Neural crest cell (in vitro differentiated cells): ENCODE results near the gene DBP. TPM values are rescaled to one million over a fixed set of nuclear protein-coding genes. Genes with fewer than 3 reads are reported as not detected.

Source experiments
- DNase-seq: peaks from one replicate; pipeline ENCODE4 v3.0.0; 2021; ENCODE audit warnings: low read depth, mixed read lengths, low spot score
- H3K27ac Mint-ChIP-seq: one replicate; pipeline ENCODE4 v1.8.0; 2021; ENCODE audit warnings: mild to moderate bottlenecking, mixed read lengths; ENCODE audit not compliant: unreplicated experiment
- H3K27me3 Mint-ChIP-seq: 2 replicates; pipeline ENCODE4 v1.8.0; 2021; ENCODE audit warnings: low read depth, mild to moderate bottlenecking, mixed read lengths
- H3K36me3 Mint-ChIP-seq: 2 replicates; pipeline ENCODE4 v1.8.0; 2021; ENCODE audit warnings: low read depth, mild to moderate bottlenecking, mixed read lengths
- H3K4me1 Mint-ChIP-seq: 2 replicates; pipeline ENCODE4 v1.8.0; 2021; ENCODE audit warnings: mixed read lengths
- H3K4me3 Mint-ChIP-seq: one replicate; pipeline ENCODE4 v1.8.0; 2021; ENCODE audit warnings: mild to moderate bottlenecking, mixed read lengths
- H3K9me3 Mint-ChIP-seq: 2 replicates; pipeline ENCODE4 v1.8.0; 2021; ENCODE audit warnings: mixed read lengths
- total RNA-seq: library from RNA; stranded (reverse); gene quantifications from 2 replicates; pipeline ENCODE4 v1.2.1, GENCODE V29; 2021
- TF ChIP-seq, protein P1 (sequence below): fragments of 200-600 bp; sonication (generic); conservative IDR thresholded peaks from 2 replicates; pipeline ENCODE4 v1.5.0; 2021; ENCODE audit warnings: antibody characterized with exemption, mild to moderate bottlenecking

Gene DBP
- total RNA-seq, 1 donor from 2014 or later: 5.2 TPM

DNA sequence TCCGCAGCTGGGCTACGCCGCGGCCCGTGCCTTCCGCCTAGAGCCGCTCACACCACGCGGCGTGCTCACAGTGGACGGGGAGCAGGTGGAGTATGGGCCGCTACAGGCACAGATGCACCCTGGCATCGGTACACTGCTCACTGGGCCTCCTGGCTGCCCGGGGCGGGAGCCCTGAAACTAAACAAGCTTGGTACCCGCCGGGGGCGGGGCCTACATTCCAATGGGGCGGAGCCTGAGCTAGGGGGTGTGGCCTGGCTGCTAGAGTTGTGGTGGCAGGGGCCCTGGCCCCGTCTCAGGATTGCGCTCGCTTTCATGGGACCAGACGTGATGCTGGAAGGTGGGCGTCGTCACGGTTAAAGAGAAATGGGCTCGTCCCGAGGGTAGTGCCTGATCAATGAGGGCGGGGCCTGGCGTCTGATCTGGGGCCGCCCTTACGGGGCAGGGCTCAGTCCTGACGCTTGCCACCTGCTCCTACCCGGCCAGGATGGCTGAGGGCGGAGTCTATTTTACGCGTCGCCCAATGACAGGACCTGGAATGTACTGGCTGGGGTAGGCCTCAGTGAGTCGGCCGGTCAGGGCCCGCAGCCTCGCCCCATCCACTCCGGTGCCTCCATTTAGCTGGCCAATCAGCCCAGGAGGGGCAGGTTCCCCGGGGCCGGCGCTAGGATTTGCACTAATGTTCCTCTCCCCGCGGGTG, 7.4 kb downstream of the DBP start:
- peaks cover 19% of the 10 kb centered on the region for H3K27me3 Mint-ChIP-seq
- no peaks in the 10 kb centered on the region for H3K36me3 Mint-ChIP-seq
- no peak for DNase-seq
- peak overlapping the region; percentile 86 for H3K4me3 Mint-ChIP-seq
- TF ChIP-seq, protein P1, sequence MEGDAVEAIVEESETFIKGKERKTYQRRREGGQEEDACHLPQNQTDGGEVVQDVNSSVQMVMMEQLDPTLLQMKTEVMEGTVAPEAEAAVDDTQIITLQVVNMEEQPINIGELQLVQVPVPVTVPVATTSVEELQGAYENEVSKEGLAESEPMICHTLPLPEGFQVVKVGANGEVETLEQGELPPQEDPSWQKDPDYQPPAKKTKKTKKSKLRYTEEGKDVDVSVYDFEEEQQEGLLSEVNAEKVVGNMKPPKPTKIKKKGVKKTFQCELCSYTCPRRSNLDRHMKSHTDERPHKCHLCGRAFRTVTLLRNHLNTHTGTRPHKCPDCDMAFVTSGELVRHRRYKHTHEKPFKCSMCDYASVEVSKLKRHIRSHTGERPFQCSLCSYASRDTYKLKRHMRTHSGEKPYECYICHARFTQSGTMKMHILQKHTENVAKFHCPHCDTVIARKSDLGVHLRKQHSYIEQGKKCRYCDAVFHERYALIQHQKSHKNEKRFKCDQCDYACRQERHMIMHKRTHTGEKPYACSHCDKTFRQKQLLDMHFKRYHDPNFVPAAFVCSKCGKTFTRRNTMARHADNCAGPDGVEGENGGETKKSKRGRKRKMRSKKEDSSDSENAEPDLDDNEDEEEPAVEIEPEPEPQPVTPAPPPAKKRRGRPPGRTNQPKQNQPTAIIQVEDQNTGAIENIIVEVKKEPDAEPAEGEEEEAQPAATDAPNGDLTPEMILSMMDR: no peak
- no peaks in the 10 kb centered on the region for H3K9me3 Mint-ChIP-seq
- peaks cover 44% of the 10 kb centered on the region for H3K4me1 Mint-ChIP-seq
- H3K27ac Mint-ChIP-seq: no peak overlapping the region

DNA sequence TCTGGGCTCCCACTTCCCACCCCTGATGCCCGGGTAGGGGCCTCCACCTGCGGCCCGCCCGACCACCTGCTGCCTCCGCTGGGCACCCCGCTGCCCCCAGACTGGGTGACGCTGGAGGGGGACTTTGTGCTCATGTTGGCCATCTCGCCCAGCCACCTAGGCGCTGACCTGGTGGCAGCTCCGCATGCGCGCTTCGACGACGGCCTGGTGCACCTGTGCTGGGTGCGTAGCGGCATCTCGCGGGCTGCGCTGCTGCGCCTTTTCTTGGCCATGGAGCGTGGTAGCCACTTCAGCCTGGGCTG, 7.9 kb downstream of the DBP start:
- H3K27me3 Mint-ChIP-seq: peaks cover 14% of the 10 kb centered on the region
- TF ChIP-seq, protein P1: no peak
- H3K9me3 Mint-ChIP-seq: no peaks in the 10 kb centered on the region
- no peak for DNase-seq
- H3K4me3 Mint-ChIP-seq: no peak overlapping the region
- H3K36me3 Mint-ChIP-seq: no peaks in the 10 kb centered on the region
- no peak overlapping the region for H3K27ac Mint-ChIP-seq
- peaks cover 42% of the 10 kb centered on the region for H3K4me1 Mint-ChIP-seq

DNA sequence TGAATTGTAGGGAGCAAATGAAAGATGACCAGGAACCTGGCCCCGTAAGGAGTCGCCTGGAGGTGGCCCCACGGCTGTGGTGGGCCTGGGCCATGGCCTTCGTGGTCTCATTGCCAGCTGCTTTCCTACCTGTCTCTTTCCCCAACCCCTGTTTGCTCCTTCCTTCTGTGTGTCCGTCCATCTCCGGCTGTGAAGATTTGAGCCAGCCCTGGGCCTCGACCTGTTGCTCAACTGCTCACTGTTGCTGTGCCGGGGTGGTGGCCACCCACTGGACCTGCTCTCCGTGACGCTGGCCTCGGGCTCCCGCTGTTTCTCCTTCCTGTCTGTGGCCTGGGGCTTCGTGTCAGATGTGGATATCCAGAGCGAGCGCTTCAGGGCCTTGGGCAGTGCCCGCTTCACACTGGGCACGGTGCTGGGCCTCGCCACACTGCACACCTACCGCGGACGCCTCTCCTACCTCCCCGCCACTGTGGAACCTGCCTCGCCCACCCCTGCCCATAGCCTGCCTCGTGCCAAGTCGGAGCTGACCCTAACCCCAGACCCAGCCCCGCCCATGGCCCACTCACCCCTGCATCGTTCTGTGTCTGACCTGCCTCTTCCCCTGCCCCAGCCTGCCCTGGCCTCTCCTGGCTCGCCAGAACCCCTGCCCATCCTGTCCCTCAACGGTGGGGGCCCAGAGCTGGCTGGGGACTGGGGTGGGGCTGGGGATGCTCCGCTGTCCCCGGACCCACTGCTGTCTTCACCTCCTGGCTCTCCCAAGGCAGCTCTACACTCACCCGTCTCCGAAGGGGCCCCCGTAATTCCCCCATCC, 8.5 kb downstream of the DBP start:
- Mint-ChIP-seq H3K27me3 (peaks cover 11% of the 10 kb centered on the region), H3K4me1 (peaks cover 43% of the 10 kb centered on the region), H3K36me3 (no peaks in the 10 kb centered on the region), H3K27ac (no peak overlapping the region), H3K9me3 (no peaks in the 10 kb centered on the region), H3K4me3 (no peak overlapping the region)
- TF ChIP-seq, protein P1: no peak
- DNase-seq: no peak

DNA sequence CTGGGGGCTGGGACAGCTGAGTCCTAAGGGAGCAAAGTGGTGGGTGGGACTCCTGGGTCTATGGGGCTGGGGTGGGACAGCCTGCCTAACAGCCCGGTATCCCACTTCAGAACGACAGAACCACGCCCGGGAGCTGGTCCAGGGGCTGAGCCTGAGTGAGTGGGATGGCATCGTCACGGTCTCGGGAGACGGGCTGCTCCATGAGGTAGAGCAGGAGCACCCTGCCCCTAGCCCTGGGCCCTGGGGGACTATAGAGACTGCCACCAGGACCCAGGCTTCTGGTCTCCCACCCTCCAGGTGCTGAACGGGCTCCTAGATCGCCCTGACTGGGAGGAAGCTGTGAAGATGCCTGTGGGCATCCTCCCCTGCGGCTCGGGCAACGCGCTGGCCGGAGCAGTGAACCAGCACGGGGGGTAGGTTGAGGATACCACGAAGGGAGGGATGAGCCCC, 9.3 kb downstream of the DBP start:
- H3K27ac Mint-ChIP-seq: no peak overlapping the region

DNA sequence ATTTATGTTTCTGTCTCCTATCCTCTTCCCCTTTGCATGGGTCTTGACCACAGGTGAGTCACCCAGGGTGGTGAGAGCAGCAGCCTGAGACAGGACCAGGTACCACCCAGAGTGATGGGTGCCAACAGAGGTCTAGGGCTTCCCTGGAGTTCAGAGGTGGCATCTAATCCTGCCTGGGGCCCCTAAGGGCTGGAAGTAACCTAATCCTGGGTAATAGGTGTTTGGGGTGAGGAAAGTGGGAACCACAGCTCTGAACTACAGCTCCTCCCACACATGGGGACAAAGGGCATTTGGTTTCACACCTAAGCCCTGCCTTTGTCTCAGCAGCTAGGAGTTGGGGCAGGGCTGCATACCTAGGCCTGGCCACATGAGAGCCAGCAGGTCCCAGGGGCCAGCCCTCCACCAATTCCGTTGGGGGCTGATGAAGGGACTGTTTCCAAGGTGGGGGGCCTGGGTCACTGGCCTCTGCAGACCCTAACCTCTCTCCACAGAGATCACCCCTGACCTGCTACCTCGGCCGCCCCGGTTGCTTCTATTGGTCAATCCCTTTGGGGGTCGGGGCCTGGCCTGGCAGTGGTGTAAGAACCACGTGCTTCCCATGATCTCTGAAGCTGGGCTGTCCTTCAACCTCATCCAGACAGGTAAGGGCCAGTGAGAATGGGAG, 9.8 kb downstream of the DBP start:
- Mint-ChIP-seq H3K27me3 (peaks cover 11% of the 10 kb centered on the region), H3K9me3 (no peaks in the 10 kb centered on the region), H3K27ac (no peak overlapping the region), H3K36me3 (no peaks in the 10 kb centered on the region), H3K4me3 (peak overlapping the region; percentile 49), H3K4me1 (peaks cover 48% of the 10 kb centered on the region)
- TF ChIP-seq, protein P1: no peak
- DNase-seq: no peak

More for the DNA sequence above, 9.3 kb downstream of the DBP start:
- H3K4me3 Mint-ChIP-seq: peak overlapping the region; percentile 41
- peaks cover 49% of the 10 kb centered on the region for H3K4me1 Mint-ChIP-seq
- DNase-seq: no peak
- peaks cover 11% of the 10 kb centered on the region for H3K27me3 Mint-ChIP-seq
- TF ChIP-seq, protein P1: no peak
- H3K36me3 Mint-ChIP-seq: no peaks in the 10 kb centered on the region
- no peaks in the 10 kb centered on the region for H3K9me3 Mint-ChIP-seq
